ENCODE data around the gene COPS2.
"Not testable (repeated sequence)": the region's sequence is repeated elsewhere in the genome, so short reads cannot be mapped to it uniquely, and the experiment has no call there.

Gene COPS2

GRCh38 chr15:49103002-49103401, 52.4 kb downstream of the COPS2 start:
- peak; percentile 52 for ATAC-seq
- no peak for DNase-seq

GRCh38 chr15:49101536-49101935, 53.9 kb downstream of the COPS2 start:
- ATAC-seq: no peak

GRCh38 chr15:49096090-49096750, 59.2 kb downstream of the COPS2 start:
- DNase-seq (no peak), ATAC-seq (no peak)

More at GRCh38 chr15:49101536-49101935, 53.9 kb downstream of the COPS2 start:
- DNase-seq: no peak

GRCh38 chr15:49094923-49095322, 60.5 kb downstream of the COPS2 start:
- no peak for DNase-seq
- no peak for ATAC-seq

GRCh38 chr15:49093252-49094105, 61.9 kb downstream of the COPS2 start:
- no peak for DNase-seq
- ATAC-seq: no peak

DNA sequence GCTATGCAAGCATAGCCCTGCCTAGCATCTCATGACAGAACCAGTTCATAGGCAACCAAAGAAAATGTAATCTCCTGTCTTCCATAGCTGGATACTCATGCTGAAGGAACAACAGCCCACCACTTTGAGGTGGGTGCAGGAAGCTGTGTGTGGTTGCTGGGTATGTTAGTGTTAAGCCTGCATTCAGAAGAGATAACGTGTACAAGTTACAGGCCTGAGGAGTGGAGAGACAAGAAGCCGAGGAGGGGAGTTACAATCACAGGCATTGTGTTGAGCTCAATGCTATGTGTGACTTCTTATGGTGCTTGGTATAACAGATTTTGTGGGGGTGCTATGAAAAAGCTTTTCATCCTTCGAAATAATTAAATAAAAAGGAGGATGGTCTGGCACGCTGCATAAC, 66.4 kb downstream of the COPS2 start:
- no peak for DNase-seq
- no peak for ATAC-seq

- DNase-seq (no peak), ATAC-seq (no peak)
These were observed 69.5 kb downstream of the COPS2 start for GRCh38 chr15:49085696-49086459.

- DNase-seq: no peak
- no peak for ATAC-seq
These were observed 71.2 kb downstream of the COPS2 start for GRCh38 chr15:49084285-49084570.

DNA sequence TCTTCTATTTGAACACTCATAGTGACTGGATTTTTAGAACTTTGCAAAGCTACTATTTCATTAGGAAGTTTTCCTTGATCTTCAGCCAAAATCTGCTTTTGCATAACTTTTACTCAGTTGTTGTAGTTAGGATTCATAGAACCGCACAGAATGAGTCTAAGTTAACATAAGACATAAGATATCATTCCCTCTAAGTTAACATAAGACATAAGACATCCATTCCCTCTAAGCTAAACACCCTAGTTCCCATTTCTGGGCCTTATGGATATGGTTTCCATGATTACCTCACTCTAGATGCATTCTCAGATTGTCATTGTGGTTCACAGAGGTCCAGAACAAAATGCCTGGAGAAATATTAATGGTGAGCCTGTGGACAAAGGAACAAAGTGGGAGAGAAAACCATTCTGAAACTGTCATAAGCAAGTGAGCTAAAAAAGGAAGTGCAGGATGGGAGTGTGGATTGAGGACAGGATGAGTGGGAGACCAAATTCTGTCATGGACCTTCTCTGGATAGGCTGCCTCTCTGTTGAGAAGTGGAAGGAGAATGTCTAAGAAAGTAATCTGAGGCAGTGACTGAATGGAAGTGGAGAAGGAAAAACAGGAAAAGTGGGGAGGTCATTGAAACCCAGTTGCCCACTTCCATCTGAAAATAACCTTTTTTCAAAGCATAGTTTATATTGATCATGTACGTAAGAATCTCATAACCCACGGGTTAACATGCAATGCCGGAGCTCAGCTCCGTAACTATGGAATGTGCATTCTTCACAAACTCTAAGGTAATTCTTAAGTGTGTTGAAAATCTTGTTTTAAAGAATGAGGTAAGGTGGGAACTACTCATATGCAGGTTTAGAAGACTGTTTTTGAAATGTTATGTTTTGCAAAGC, 71.8 kb downstream of the COPS2 start:
- DNase-seq (no peak), ATAC-seq (no peak)

GRCh38 chr15:49082960-49083359, 72.4 kb downstream of the COPS2 start:
- ATAC-seq (no peak), DNase-seq (no peak)

GRCh38 chr15:49079340-49080039, 75.9 kb downstream of the COPS2 start:
- ATAC-seq: no peak
- no peak for DNase-seq

DNA sequence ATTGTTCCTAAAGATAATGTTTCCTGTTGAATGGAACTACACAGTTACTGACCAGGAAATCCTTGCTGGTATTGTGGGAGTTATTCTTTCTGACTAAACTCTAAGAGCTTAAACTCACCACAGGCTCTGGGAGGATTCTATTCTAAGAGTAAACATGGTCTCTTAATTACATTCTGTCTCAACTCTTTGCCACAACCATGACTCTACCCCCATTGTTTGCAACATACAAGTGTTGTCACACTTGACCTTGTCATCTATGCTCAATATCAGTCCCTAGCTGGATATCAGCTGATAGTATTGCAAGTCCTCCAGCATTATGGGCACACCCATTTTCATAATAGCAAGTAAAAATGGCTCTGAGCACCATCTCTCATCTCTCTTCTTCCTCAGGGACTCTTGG, 79.5 kb downstream of the COPS2 start:
- ATAC-seq (no peak), DNase-seq (no peak)

DNA sequence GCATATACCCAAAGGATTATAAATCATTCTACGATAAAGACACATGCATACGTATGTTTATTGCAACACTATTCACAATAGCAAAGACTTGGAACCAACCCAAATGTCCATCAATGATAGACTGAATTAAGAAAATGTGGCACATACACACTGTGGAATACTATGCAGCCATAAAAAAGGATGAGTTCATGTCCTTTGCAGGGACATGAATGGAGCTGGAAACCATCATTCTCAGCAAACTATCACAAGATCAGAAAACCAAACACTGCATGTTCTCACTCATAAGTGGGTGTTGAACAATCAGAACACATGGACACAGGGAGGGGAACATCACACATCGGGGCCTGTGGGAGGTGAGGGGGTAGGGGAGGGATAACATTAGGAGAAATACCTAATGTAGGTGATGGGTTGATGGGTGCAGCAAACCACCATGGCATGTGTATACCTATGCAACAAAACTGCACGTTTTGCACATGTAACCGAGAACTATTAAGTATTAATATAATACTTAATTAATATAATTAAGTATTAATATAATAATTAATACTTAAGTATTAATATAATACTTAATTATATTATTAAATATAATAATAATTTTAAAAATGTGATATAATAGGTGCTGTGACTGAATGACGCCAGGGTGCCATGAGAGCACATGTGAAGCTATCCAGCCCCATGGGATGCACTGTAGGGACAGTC, 80.7 kb downstream of the COPS2 start:
- not testable (repeated sequence) for ATAC-seq

More for the DNA sequence above, 80.7 kb downstream of the COPS2 start:
- DNase-seq: not testable (repeated sequence)

Measured in stimulated activated naive CD8-positive, alpha-beta T cell treated with anti-CD3 and anti-CD28 coated beads, Interleukin-15, Interleukin-2, amounts not matched to agents 100 U/mL and 50 U/mL, for 24 hours (primary cell).